Astrocyte (in vitro differentiated cells and primary cell): ENCODE results near the gene ESCO1.

Experiments
- EZH2 ChIP-seq: IDR thresholded peaks from 2 replicates; pipeline ENCODE4 v1.6.1; 2012; ENCODE audit warnings: mild to moderate bottlenecking, low read length, inconsistent platforms; ENCODE audit not compliant: insufficient read depth
- TF ChIP-seq, protein P1 (sequence below): IDR thresholded peaks from 2 replicates; pipeline ENCODE4 v1.5.1; 2011; ENCODE audit warnings: low read depth, mild to moderate bottlenecking, inconsistent platforms, low read length, moderate library complexity; ENCODE audit not compliant: insufficient read depth

DNA sequence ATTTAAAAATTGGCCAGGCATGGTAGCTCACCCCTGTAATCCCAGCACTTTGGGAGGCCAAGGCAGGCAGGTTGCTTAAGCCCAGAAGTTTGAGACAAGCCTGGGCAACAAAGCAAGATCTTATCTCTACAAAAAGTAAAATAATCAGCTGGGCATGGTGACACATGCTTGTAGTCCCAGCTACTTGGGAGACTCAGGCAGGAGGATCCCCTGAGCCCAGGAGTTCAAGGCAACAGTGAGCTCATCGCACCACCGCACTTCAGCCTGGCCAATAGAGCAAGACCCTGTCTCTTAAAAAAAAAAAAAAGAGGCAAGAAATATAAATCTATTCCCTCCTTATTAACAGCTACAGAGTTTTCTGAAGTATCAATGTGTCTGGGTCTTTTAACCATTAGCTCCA lies 51.9 kb downstream of the ESCO1 start:
- TF ChIP-seq, protein P1, sequence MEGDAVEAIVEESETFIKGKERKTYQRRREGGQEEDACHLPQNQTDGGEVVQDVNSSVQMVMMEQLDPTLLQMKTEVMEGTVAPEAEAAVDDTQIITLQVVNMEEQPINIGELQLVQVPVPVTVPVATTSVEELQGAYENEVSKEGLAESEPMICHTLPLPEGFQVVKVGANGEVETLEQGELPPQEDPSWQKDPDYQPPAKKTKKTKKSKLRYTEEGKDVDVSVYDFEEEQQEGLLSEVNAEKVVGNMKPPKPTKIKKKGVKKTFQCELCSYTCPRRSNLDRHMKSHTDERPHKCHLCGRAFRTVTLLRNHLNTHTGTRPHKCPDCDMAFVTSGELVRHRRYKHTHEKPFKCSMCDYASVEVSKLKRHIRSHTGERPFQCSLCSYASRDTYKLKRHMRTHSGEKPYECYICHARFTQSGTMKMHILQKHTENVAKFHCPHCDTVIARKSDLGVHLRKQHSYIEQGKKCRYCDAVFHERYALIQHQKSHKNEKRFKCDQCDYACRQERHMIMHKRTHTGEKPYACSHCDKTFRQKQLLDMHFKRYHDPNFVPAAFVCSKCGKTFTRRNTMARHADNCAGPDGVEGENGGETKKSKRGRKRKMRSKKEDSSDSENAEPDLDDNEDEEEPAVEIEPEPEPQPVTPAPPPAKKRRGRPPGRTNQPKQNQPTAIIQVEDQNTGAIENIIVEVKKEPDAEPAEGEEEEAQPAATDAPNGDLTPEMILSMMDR = no peak
- TF ChIP-seq EZH2 = no peak
